IPS DF 19.7 (cell line): ENCODE results near the gene TKT.

ENCODE experiments used
- DNase-seq: peaks from one replicate; pipeline ENCODE4 v3.0.0-alpha.2; 2013; ENCODE audit warnings: low read depth, low spot score

TKT gene

DNA sequence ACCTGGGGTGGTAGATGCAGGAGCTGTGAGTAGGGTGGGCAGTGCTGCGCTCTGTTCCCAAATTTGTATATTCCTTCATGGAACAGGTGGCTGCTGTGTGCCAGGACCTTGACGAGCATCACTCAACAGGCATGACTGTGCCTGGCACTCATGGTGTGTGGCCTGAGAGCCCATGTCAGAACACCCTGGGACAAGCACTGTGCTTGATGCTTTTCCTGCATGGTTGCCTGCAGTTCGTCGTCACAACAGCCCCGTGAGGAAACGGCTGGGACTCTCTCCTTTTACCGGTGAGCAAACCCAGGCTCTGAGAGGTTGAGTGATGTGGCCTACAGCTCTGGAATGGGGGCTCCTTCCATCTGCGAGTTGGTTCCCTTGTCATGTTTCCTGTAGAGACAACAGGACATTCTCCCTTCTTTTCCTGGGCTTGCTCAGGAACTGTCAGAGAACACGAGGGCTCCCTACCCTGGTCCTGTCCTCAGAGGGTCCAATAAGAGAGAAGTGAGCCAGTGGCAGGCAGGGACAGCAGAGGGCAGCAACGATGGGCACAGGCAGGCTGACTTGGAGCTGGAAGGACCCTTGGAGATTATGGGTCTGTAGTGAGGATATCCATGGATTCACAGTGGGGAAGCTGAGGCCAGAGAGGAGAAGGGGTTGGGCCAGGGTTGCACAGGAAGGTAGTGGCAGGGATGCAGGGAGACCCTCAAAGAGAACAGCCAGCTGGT, 57.4 kb downstream of the TKT start:
- DNase-seq: no peak

DNA sequence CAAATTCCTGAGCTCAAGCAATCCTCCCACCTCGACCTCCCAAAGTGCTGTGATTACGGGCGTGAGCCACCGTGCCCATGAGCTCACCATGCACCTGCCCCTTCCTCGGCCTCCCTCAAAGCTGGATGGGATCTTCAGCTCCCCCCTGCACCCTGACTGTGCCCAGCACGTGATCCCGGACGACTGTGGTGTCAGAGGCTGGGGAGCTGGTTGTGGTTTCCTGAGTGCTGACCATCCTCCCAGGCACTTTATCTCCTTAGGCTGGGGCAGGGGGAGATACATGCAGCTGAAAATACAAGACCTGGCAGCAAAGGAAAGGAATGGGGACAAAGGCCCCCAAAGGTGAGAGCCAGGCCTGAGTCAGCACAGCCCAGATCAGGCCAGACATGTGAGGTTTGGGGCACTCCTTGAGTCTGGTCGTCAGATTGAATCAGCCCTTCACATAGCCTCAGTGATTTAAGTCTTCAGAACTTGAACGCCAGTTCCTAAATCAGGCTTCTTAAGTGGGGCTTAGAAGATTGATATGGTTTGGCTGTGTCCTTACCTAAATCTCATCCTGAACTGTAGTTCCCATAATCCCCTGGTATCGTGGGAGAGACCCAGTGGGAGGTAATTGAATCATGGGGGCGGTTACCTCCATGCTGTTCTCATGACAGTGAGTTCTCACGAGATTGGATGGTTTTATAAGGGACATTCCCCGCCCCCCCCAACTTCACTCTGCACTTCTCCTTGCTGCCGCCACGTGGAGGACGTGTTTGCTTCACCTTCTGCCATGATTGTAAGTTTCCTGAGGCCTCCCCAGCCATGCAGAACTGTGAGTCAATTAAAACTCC, 59.0 kb downstream of the TKT start:
- DNase-seq: no peak

- no peak for DNase-seq
Observed at GRCh38 chr3:53195602-53196574, 59.9 kb downstream of the TKT start.

DNA sequence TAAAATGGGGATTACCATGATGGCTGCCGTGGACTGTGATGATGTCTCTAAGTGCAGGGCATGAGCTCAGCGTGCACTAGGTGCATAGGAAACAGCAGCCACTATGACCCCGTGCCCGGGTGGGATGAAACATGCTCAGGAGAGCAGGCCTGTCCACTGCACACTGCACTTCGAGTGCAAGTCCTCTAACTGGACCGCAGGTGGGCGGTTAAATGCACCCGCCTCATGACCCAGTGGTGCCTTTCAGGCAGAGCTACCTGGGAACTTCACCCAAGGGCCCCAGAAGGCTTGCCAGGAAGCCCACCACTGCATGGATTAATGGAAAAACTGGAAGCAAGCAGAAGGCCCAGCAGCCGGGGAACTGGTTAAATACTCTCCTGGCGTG, 60.8 kb downstream of the TKT start:
- DNase-seq: no peak

DNA sequence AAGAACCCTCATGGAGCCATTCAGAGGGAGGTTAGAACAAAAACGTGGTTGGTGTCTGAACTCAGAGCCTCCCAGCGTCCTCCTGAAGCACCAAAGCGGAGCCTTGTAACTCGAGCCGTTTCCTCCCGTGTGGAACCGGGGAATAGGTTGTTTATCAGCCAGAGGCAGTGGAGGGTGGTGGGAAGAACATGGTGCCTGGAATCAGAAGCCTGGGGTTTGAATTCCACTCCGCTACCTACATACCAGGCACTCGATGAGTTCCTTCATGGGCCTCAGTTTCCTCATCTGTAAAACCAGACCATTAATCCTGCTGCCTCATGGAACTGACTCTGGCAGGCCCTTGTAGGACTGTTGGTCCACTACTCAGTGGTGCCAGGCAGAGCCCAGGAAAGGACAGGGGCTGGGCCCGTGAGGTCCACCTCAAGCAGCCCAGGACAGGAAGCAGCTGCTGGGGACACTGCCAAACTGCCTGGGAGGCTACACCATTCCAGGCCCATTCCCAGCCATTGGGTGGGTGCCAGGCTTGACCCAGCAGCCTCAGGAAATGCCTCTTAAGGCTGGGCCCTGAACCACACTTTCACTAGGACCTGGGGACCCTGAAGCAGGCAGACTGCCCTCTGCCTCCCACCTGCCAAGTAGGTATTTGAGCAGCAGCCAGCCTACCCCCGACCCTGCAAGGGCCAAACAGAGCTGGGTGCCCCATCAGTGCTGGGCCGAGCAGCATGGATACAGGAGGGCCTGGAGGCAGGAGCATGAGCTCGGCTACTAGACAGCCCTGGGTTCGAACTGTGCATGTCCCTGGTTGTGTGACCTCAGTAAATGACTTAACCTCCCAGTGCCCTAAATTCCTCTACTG, 61.4 kb downstream of the TKT start:
- no peak for DNase-seq

DNA sequence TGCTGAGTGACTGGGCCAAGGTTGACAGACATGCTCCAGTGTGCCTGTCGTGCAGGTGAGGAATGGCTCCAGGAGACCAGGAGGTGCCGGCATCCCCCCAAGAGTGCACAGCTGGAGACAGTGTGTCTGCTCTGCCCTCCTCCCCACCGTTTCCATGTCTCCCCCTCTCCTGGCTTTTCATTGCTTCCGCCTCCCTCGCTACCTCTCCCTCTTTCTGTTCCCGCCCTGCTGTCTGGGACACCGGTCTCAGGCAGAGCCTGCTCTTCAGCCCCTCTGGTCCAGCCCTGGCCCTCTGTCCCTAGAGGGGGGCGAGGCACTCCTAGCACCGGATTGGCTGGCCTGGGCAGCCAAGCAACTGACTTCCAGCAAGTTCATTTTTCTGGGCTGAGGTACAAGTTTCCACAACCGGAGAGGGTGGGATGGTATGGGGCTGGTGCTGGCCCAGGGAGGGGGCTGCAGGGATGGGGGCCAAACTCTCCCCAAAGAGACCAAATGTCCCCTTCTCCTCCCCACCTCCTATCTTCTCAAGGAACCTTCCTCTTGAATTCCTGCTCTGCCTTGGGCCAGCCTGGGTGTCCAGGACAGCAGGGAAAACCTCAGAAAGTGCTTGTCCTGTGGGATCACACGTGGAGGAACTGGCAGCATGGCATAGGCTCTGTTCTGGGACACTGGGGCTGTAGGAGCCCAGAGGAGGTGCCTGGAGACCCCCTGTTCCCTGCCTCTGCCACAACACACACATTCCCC, 62.2 kb downstream of the TKT start:
- no peak for DNase-seq

GRCh38 chr3:53192608-53193007, 63.2 kb downstream of the TKT start:
- DNase-seq: no peak

DNA sequence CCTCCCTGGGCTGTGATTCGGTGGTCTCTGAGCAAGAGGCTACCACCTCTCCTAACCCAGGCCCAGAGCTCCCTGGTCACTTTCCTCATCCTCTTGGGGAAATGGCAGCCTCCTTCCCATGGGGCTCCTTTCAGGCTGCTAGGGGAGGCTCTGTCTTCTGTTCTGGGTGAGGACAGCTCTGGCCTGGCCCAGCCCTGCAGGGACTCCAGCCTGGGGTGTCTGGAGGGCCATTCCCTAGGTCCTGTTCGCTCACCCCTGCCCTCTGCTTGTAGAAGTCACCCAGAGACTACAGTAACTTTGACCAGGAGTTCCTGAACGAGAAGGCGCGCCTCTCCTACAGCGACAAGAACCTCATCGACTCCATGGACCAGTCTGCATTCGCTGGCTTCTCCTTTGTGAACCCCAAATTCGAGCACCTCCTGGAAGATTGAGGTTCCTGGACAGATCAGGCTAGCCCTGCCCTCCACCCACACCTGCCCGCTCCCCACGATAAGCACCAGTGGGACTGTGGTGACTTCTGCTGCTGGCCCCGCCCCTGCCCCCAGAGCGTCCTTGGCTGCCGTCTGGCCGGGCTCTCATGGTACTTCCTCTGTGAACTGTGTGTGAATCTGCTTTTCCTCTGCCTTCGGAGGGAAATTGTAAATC, 63.9 kb downstream of the TKT start:
- DNase-seq: no peak

- DNase-seq: no peak
Observed at GRCh38 chr3:53190659-53191058, 65.2 kb downstream of the TKT start.

DNA sequence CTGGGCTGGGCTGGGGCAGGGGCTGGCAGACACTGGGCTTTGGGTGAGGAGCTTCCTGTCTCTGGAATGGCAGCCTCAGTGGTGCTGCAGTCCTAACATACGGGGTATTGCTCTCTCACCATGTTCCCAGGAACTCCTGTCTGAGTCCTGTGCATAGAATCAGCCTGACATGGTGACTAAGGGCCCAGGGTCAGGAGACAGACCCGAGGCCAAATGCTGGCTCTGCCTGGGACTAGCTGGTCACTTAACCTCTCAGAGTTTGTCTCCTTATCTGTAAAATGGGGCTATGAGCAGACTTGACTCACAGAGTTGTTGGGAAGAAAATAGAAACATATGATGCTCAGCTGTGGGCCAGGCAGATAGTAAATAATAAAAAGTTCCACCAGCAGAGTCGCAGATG, 66.5 kb downstream of the TKT start:
- no peak for DNase-seq

GRCh38 chr3:53188720-53189119, 67.1 kb downstream of the TKT start:
- no peak for DNase-seq

DNA sequence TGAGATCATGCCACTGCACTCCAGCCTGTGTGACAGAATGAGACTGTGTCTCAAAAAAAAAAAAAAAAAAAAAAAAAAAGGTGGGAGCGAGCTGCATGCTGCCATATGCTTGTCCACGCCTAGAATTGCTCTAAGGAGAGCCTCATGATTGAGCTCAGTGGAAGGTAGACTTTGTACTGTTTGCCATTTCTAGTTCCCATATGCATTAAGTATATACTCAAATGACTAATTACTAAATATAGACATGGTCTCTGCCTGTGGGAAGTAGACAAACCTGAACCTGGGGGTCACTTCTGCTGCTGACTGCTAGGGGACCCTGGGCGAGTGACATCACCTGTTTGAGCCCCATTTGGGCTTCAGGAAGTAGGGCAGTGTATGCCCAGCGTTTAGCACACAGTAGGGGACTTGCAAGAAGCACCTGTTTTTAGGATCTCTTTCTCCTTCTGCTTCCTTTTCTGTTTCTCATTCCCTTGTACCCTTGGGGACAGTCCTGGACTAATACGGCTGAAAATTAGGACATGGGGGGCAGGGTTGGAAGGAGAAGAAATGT, 67.6 kb downstream of the TKT start:
- no peak for DNase-seq

- no peak for DNase-seq
Observed at GRCh38 chr3:53187430-53187829, 68.4 kb downstream of the TKT start.

DNA sequence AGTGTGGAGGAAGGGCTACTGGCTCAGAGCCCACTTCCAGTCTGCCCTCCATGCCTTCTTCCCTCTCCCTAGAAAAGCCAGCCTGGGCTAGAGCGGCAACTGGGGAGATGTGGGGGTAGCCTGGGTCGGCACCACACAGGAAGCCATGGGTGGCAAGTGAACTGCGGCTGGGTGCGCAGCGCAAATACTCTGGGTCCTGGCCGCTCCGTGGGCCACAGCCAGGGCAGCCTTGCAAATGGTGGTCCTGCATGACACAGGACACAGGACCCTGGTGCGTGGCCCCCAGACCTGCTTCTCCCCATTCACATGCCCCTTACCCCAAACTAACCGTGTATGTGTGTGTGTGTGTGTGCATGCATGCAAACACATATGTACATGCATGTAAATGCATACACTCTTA, 69.1 kb downstream of the TKT start:
- DNase-seq: no peak

- DNase-seq: no peak
Observed at GRCh38 chr3:53185761-53186465, 69.9 kb downstream of the TKT start.

GRCh38 chr3:53184701-53185100, 71.1 kb downstream of the TKT start:
- no peak for DNase-seq

GRCh38 chr3:53183514-53183913, 72.3 kb downstream of the TKT start:
- DNase-seq: no peak

DNA sequence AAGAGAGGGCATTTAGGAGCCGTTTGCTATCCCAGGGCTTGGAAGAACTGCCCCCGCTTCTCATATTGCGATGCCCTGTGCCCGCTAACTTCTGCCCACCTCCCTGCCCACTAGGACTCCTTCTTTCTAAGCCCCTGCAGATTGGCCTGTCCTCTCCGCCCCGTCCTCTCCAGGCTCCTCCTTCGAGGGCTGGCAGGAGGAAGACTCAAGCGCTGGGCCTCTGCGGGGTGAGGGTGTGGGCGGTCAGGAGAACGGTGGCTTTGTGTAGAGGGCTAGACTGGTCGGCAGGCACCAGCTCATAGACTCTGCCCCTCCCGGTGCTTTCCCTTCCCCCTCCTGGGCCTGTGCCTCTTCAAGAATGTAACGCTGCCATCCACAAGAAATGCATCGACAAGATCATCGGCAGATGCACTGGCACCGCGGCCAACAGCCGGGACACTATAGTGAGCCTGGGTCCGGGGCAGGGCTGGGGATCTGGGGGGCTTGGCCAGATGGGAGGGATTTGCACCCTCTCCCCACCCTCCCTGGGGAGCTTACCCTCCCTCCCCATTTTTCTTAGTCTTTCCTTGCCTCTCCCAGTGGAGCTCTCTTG, 73.0 kb downstream of the TKT start:
- DNase-seq: no peak

GRCh38 chr3:53181528-53181927, 74.3 kb downstream of the TKT start:
- no peak for DNase-seq
